ENCODE measurements around the gene BUB3.

The BUB3 gene

GRCh38 chr10:123212063-123212462, 57.9 kb downstream of the BUB3 start:
- H3K4me3 ChIP-seq (ENCODE audit: low read depth in 1 of 2, low read length in 2 of 2), result no peak overlapping the region
- no peak overlapping the region for H3K4me2 ChIP-seq (ENCODE audit: insufficient read depth, low read length)
- no peak for TF ChIP-seq CTCF (IDR thresholded peaks at IDR 0.05; ENCODE audit: borderline replicate concordance, extremely low read depth, low read length, poor library complexity, severe bottlenecking)
- no peak for TF ChIP-seq EZH2 (IDR thresholded peaks at IDR 0.05; ENCODE audit: borderline replicate concordance, low read depth, low read length, severe bottlenecking)
- no peaks in the 10 kb centered on the region for H3K4me1 ChIP-seq (ENCODE audit: insufficient read depth, low read length)
- DNase-seq (no peak), ATAC-seq (ENCODE audit: insufficient read depth, low read depth) (no peak)
- H3K36me3 ChIP-seq (ENCODE audit: insufficient read depth, low read length), result no peaks in the 10 kb centered on the region
- no peak overlapping the region for H2AFZ ChIP-seq (ENCODE audit: low read depth, low read length)
- no peaks in the 10 kb centered on the region for H4K20me1 ChIP-seq (ENCODE audit: insufficient read depth, low read length)
- no peak overlapping the region for H3K27ac ChIP-seq (ENCODE audit: low read length)
- H3K27me3 ChIP-seq (ENCODE audit: insufficient read depth, low read length, poor library complexity), result no peaks in the 10 kb centered on the region
- no peak overlapping the region for H3K9ac ChIP-seq (ENCODE audit: low read depth, low read length)
- H3K79me2 ChIP-seq (ENCODE audit: insufficient read depth, low read length), result no peaks in the 10 kb centered on the region
- H3K9me3 ChIP-seq (ENCODE audit: insufficient read depth, low read length, severe bottlenecking), result peaks cover 21% of the 10 kb centered on the region

DNA sequence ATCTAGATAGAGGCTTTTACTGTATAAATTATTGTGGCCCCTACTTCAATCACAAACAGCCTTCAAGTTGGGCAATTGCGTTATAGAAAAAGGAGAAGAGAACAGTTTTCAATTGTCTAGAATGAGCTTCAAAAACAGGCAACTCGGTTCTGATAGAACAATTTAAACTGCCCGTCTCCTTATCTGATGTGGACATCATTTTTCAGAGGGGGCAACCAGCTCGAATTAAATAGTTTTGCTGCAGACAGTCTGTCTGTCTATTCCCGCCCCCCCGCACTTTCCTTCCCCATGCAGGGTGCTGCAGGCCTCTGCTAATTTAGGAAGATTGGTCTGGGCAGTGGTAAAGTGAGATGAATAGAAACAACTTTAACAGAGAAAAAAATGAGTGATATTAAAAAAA, 58.4 kb downstream of the BUB3 start:
- no peak for DNase-seq
- no peaks in the 10 kb centered on the region for H3K36me3 ChIP-seq (ENCODE audit: insufficient read depth, low read length)
- no peaks in the 10 kb centered on the region for H3K4me1 ChIP-seq (ENCODE audit: insufficient read depth, low read length)
- TF ChIP-seq CTCF (IDR thresholded peaks at IDR 0.05; ENCODE audit: borderline replicate concordance, extremely low read depth, low read length, poor library complexity, severe bottlenecking) (no peak), EZH2 (IDR thresholded peaks at IDR 0.05; ENCODE audit: borderline replicate concordance, low read depth, low read length, severe bottlenecking) (no peak)
- no peak overlapping the region for H3K4me3 ChIP-seq (ENCODE audit: low read depth in 1 of 2, low read length in 2 of 2)
- no peaks in the 10 kb centered on the region for H3K79me2 ChIP-seq (ENCODE audit: insufficient read depth, low read length)
- H2AFZ ChIP-seq (ENCODE audit: low read depth, low read length), result no peak overlapping the region
- no peaks in the 10 kb centered on the region for H4K20me1 ChIP-seq (ENCODE audit: insufficient read depth, low read length)
- no peak for ATAC-seq (ENCODE audit: insufficient read depth, low read depth)
- no peaks in the 10 kb centered on the region for H3K27me3 ChIP-seq (ENCODE audit: insufficient read depth, low read length, poor library complexity)
- no peak overlapping the region for H3K4me2 ChIP-seq (ENCODE audit: insufficient read depth, low read length)
- peaks cover 20% of the 10 kb centered on the region for H3K9me3 ChIP-seq (ENCODE audit: insufficient read depth, low read length, severe bottlenecking)
- no peak overlapping the region for H3K9ac ChIP-seq (ENCODE audit: low read depth, low read length)
- no peak overlapping the region for H3K27ac ChIP-seq (ENCODE audit: low read length)

- Histone ChIP-seq H4K20me1 (ENCODE audit: insufficient read depth, low read length) (no peaks in the 10 kb centered on the region), H3K9ac (ENCODE audit: low read depth, low read length) (no peak overlapping the region), H3K4me3 (ENCODE audit: low read depth in 1 of 2, low read length in 2 of 2) (no peak overlapping the region), H3K9me3 (ENCODE audit: insufficient read depth, low read length, severe bottlenecking) (peaks cover 14% of the 10 kb centered on the region), H3K79me2 (ENCODE audit: insufficient read depth, low read length) (no peaks in the 10 kb centered on the region), H3K36me3 (ENCODE audit: insufficient read depth, low read length) (no peaks in the 10 kb centered on the region), H3K4me2 (ENCODE audit: insufficient read depth, low read length) (no peak overlapping the region), H3K27me3 (ENCODE audit: insufficient read depth, low read length, poor library complexity) (no peaks in the 10 kb centered on the region), H3K4me1 (ENCODE audit: insufficient read depth, low read length) (no peaks in the 10 kb centered on the region), H2AFZ (ENCODE audit: low read depth, low read length) (no peak overlapping the region), H3K27ac (ENCODE audit: low read length) (no peak overlapping the region)
- DNase-seq (no peak), ATAC-seq (ENCODE audit: insufficient read depth, low read depth) (no peak)
- TF ChIP-seq EZH2 (IDR thresholded peaks at IDR 0.05; ENCODE audit: borderline replicate concordance, low read depth, low read length, severe bottlenecking) (no peak), CTCF (IDR thresholded peaks at IDR 0.05; ENCODE audit: borderline replicate concordance, extremely low read depth, low read length, poor library complexity, severe bottlenecking) (no peak)
These were observed 59.0 kb downstream of the BUB3 start for GRCh38 chr10:123213192-123213591.
